HFFc6 (cell line): ENCODE results near the gene TEX29. TPM values are rescaled to one million over a fixed set of nuclear protein-coding genes. Genes with fewer than 3 reads are reported as not detected.

Experiments
- DNase-seq: peaks from one replicate; pipeline ENCODE4 v3.0.0-alpha.2; 2018
- H3K27ac Mint-ChIP-seq: 2 replicates; pipeline ENCODE4 v1.8.0; 2020; ENCODE audit warnings: mild to moderate bottlenecking, mixed read lengths
- H3K27me3 Mint-ChIP-seq: 2 replicates; pipeline ENCODE4 v1.8.0; 2021; ENCODE audit warnings: mild to moderate bottlenecking, moderate library complexity, mixed read lengths; ENCODE audit not compliant: insufficient read depth
- H3K36me3 Mint-ChIP-seq: 2 replicates; pipeline ENCODE4 v1.8.0; 2021; ENCODE audit warnings: low read depth, mixed read lengths
- H3K4me1 Mint-ChIP-seq: 2 replicates; pipeline ENCODE4 v1.8.0; 2020; ENCODE audit warnings: low read depth, mixed read lengths
- H3K4me3 Mint-ChIP-seq: 2 replicates; pipeline ENCODE4 v1.8.0; 2020; ENCODE audit warnings: mild to moderate bottlenecking, moderate library complexity, mixed read lengths
- H3K9me3 Mint-ChIP-seq: 2 replicates; pipeline ENCODE4 v1.8.0; 2020; ENCODE audit warnings: mild to moderate bottlenecking, mixed read lengths
- total RNA-seq, 6 experiments: library from RNA; stranded (reverse); fragmentation: NEBNext Ultra II Directional; extraction: Animal tissue kit (Norgen Biotek cat#: 25700); gene quantifications; 2 replicates in 1 of 6; 3 replicates in 5 of 6; pipeline ENCODE4 v1.2.3, GENCODE V29; 2021
- TF ChIP-seq, protein P1 (sequence below): fragments of 200-600 bp; sonication (generic); IDR thresholded peaks from 2 replicates; pipeline ENCODE4 v1.5.0; 2021; ENCODE audit warnings: antibody characterized with exemption, mild to moderate bottlenecking

TEX29 gene
- total RNA-seq, 6 experiments from 2014 or later: 0.41 TPM; not detected in 5

DNA sequence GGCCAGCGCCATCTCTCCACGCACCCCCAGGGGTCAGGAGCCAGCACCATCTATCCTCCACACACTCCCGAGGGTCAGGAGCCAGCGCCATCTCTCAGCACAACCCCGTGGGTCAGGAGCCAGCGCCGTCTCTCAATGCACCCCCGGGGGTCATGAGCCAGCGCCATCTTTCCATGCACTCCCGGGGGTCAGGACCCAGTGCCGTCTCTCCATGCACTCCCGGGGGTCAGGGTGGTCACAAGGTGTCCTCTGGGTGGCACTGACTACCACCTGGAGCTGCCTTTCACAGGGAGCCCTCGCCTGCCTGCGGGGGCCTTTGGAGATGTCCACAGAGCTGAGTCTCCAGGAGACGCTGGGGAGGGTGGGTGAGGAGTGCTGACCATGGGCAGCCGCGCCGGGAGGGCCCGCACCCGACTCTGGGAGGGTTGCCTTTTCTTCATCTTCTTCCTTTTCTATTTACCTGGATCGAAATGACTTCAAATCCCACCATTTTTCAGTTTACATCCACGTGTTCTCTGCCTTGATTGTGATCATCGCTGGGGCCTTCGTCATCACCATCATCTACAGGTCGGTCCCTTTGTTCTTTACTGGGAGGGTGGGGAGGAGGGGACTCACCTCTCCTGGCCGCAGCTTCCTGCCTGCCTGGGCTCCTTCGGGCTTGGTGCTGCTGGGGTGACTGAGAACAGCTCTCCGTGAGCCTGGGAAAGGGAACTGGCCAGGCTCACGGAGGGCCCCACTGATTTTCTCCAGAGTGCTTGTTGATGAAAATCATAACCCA lies 19.1 kb downstream of the TEX29 start:
- H3K4me1 Mint-ChIP-seq: peaks cover 27% of the 10 kb centered on the region
- no peaks in the 10 kb centered on the region for H3K36me3 Mint-ChIP-seq
- H3K27me3 Mint-ChIP-seq: peaks cover 2% of the 10 kb centered on the region; the same call in 1 of the 2 replicates
- no peak overlapping the region for H3K4me3 Mint-ChIP-seq
- H3K27ac Mint-ChIP-seq: no peak overlapping the region
- no peaks in the 10 kb centered on the region for H3K9me3 Mint-ChIP-seq
- TF ChIP-seq, protein P1, sequence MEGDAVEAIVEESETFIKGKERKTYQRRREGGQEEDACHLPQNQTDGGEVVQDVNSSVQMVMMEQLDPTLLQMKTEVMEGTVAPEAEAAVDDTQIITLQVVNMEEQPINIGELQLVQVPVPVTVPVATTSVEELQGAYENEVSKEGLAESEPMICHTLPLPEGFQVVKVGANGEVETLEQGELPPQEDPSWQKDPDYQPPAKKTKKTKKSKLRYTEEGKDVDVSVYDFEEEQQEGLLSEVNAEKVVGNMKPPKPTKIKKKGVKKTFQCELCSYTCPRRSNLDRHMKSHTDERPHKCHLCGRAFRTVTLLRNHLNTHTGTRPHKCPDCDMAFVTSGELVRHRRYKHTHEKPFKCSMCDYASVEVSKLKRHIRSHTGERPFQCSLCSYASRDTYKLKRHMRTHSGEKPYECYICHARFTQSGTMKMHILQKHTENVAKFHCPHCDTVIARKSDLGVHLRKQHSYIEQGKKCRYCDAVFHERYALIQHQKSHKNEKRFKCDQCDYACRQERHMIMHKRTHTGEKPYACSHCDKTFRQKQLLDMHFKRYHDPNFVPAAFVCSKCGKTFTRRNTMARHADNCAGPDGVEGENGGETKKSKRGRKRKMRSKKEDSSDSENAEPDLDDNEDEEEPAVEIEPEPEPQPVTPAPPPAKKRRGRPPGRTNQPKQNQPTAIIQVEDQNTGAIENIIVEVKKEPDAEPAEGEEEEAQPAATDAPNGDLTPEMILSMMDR: no peak
- no peak for DNase-seq

DNA sequence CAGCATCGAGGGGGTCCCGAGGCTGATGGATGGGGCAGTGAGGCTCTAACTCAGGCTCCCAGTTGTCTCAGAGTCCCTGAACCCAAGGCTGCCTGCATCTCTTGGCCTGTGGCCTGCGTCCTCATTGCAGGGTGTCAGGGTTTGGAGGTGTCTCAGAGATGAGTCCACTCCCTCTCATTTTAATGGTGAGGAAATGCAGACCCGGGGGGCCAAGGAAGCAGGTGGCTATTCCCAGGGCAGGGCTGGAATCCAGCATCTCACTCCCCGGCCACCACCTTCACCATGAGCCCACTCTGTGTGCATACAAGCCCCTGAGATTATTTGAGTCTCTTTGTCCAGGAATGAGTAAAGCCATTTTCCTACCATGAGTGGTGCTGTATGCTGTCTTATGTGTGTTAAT lies 21.4 kb downstream of the TEX29 start:
- Mint-ChIP-seq H3K9me3 (no peaks in the 10 kb centered on the region), H3K36me3 (no peaks in the 10 kb centered on the region), H3K27ac (no peak overlapping the region), H3K4me3 (no peak overlapping the region), H3K27me3 (peaks cover 4% of the 10 kb centered on the region; the same call in 1 of the 2 replicates), H3K4me1 (peaks cover 24% of the 10 kb centered on the region)
- no peak for DNase-seq
- TF ChIP-seq, protein P1: no peak

- H3K4me3 Mint-ChIP-seq: no peak overlapping the region
- no peak overlapping the region for H3K27ac Mint-ChIP-seq
- H3K4me1 Mint-ChIP-seq: peaks cover 15% of the 10 kb centered on the region
- no peaks in the 10 kb centered on the region for H3K9me3 Mint-ChIP-seq
- H3K27me3 Mint-ChIP-seq: peaks cover 4% of the 10 kb centered on the region; the same call in 1 of the 2 replicates
- TF ChIP-seq, protein P1: no peak
- no peak for DNase-seq
- no peaks in the 10 kb centered on the region for H3K36me3 Mint-ChIP-seq
Measured at GRCh38 chr13:111342721-111343120, 22.3 kb downstream of the TEX29 start.

DNA sequence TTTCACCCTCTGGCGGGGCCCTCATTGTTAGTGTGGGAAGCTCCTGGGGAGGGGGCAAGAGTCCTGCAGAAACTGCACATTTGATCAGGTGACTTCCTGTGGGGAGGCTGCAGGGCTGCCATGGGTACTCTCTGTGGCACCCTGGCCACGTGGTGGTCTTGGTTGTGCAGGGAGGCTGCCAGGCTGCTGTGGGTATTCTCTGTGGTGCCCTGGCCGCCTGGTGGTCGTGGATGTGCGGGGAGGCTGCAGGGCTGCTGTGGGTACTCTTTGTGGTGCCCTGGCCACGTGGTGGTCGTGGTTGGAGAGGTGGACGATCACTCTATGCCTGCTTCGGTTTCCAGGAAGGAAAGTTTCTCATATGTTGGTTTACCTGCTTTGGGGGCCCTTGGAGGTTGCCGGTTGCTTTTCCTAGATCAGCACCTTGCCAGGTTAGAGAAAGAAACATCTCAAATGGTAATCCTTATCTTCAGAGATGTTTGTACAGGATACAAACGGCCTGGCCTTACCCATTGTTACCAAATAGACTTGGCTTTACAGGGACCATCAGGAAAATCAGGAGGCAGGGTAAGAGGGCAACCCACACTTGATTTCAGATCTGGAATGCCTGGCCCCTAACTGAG lies 22.9 kb downstream of the TEX29 start:
- Mint-ChIP-seq H3K27me3 (peaks cover 6% of the 10 kb centered on the region; the same call in 1 of the 2 replicates), H3K36me3 (no peaks in the 10 kb centered on the region), H3K4me3 (no peak overlapping the region), H3K27ac (no peak overlapping the region), H3K9me3 (no peaks in the 10 kb centered on the region), H3K4me1 (peaks cover 11% of the 10 kb centered on the region; the same call in 1 of the 2 replicates)
- TF ChIP-seq, protein P1: no peak
- DNase-seq: no peak

DNA sequence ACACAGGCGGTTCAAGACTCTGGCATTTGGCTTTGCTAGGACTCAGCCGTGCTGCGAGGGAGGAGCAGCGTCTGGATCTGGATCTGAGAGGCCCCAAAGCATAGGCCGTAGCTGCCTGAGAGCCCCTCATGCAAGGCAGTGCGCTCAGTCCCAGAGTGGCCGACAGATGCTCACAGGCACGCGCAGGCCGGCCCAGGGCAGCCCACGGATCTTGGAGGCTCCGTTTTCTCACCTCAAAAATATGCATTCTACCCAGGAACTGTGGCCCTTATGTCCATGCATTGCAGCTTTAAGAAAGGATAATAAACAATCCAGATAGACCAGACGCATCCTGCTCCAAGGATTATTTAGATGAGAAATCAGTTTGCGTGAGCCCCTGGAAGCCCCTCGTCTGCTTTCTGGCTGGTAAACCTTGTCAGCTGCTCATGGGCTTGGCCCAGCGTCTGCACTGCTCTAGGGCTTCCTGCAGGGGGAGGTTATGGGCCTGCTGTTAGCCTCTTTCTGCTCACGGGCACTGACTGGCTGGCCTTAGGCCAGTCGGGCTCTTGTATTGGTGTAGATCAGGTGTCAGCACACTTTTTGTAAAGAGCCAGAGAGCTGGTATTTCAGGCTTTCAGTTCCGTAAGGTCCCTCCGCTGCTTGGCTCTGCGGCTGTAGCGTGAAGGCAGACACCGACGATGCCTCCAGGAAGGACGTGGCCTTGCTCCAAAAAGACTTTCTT lies 24.2 kb downstream of the TEX29 start:
- Mint-ChIP-seq H3K27me3 (peaks cover 8% of the 10 kb centered on the region; the same call in 1 of the 2 replicates), H3K9me3 (no peaks in the 10 kb centered on the region), H3K27ac (no peak overlapping the region), H3K36me3 (no peaks in the 10 kb centered on the region), H3K4me3 (no peak overlapping the region), H3K4me1 (peaks cover 11% of the 10 kb centered on the region; the same call in 1 of the 2 replicates)
- TF ChIP-seq, protein P1: peak; percentile 46; the same call in 1 of the 2 replicates
- peak; percentile 29 for DNase-seq
